Choroid plexus epithelial cell (primary cell): ENCODE results near the gene SLCO3A1.

Experiments used
- DNase-seq: peaks from one replicate; pipeline ENCODE4 v3.0.0-alpha.2; 2010; ENCODE audit warnings: low read depth
- H3K4me3 ChIP-seq: 2 replicates; pipeline ENCODE4 v1.5.1; 2011; ENCODE audit warnings: low read depth, mild to moderate bottlenecking, control low read depth, low read length, moderate library complexity
- TF ChIP-seq, protein P1 (sequence below): conservative IDR thresholded peaks from 2 replicates; pipeline ENCODE4 v1.5.1; 2011; ENCODE audit warnings: low read depth, mild to moderate bottlenecking, control low read depth, inconsistent platforms, low read length, moderate library complexity

SLCO3A1 gene

GRCh38 chr15:92168066-92168683 lies 314.7 kb downstream of the SLCO3A1 start:
- no peak for DNase-seq
- TF ChIP-seq, protein P1, sequence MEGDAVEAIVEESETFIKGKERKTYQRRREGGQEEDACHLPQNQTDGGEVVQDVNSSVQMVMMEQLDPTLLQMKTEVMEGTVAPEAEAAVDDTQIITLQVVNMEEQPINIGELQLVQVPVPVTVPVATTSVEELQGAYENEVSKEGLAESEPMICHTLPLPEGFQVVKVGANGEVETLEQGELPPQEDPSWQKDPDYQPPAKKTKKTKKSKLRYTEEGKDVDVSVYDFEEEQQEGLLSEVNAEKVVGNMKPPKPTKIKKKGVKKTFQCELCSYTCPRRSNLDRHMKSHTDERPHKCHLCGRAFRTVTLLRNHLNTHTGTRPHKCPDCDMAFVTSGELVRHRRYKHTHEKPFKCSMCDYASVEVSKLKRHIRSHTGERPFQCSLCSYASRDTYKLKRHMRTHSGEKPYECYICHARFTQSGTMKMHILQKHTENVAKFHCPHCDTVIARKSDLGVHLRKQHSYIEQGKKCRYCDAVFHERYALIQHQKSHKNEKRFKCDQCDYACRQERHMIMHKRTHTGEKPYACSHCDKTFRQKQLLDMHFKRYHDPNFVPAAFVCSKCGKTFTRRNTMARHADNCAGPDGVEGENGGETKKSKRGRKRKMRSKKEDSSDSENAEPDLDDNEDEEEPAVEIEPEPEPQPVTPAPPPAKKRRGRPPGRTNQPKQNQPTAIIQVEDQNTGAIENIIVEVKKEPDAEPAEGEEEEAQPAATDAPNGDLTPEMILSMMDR = no peak

DNA sequence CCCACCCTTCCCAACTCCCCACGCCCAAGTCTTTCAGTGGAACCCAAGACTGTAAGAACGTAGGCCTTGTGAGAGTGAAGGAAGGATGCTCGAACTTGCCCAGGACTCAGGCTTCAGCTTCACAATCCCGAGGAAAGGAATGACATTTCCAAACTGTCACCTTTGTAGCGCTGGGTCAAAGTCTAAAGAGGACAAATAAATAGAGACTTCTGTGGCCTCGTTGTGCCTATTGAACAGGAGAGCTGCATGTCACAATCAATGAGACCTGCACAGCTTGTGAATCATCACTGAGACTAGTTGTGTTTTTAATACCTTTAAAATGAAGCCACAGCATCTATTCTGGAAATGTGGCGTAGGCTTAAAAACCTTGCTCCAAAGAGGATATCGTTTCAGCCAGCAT lies 317.4 kb downstream of the SLCO3A1 start:
- no peak overlapping the region for H3K4me3 ChIP-seq
- DNase-seq = no peak
- TF ChIP-seq, protein P1 = no peak

More at GRCh38 chr15:92168066-92168683, 314.7 kb downstream of the SLCO3A1 start:
- H3K4me3 ChIP-seq = no peak overlapping the region

- TF ChIP-seq, protein P1 = no peak
- H3K4me3 ChIP-seq = no peak overlapping the region
- no peak for DNase-seq
Observed at GRCh38 chr15:92178911-92179310, 325.4 kb downstream of the SLCO3A1 start.

DNA sequence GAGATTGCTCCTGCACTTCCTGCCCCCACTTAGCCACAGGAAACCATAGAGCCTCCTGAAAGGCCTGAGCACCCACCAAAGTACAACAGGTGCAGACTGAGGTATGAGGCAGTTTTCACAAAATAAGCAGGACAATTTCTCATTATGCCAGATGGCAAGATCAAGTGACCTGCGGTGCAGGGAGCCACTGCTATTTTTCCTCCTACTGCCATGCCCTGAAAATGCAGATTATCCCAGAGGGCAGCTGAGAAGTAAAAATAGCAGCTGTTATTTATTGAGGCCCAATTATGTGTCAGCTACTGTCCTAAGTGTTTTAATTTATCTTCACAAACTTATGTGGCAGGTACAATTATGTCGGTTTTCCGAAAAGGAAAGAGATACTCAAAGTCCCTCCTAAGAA lies 330.6 kb downstream of the SLCO3A1 start:
- TF ChIP-seq, protein P1 = no peak
- DNase-seq = no peak
- H3K4me3 ChIP-seq = no peak overlapping the region

- TF ChIP-seq, protein P1 = no peak
- H3K4me3 ChIP-seq = no peak overlapping the region
- DNase-seq = no peak
Observed at GRCh38 chr15:92184679-92185230, 331.2 kb downstream of the SLCO3A1 start.

DNA sequence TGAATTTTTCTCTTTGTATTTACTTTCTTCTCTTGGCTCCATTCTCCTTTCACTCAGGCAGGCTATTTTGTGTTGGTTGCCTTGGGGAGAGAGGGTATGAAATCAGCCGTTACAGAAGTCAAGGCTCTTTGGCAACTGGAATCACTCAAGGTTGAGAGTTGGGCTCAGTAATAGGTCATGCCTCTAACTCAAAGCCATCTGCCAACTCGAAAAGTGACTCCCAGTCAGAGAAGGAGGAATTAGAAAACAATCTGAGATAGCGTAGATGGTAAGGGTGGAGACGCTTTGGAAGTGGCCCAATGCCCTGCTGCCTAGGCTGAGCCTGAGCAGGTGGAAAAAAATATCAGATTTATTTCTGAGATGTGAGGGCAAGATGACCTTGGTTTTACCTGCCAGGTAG lies 334.5 kb downstream of the SLCO3A1 start:
- no peak overlapping the region for H3K4me3 ChIP-seq
- no peak for DNase-seq
- TF ChIP-seq, protein P1 = no peak

DNA sequence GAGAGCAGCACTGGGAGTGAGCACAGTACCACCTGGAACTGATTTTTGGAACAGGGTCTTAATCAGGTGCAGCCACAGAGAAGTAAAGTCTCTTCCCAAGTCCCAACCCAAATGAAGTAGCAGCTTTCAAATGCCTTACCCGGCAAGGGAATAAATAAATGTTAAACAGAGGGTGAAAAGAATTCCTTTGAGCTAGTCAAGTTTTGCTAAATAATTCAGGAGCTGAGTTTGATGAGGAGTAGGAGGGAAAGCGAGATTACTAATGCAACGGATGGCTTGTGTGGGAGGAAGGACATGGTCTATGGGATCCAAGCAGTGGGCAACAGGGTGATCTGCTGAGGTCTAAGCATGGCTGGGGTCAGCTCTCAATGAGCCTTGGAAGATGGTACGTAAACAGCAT lies 335.7 kb downstream of the SLCO3A1 start:
- TF ChIP-seq, protein P1 = no peak
- DNase-seq = no peak
- no peak overlapping the region for H3K4me3 ChIP-seq
